GM12874 (cell line): Measurements from ENCODE around the gene AGER.

Experiments
- CTCF ChIP-seq: IDR thresholded peaks from 2 replicates; pipeline ENCODE4 v1.5.1; 2011; ENCODE audit warnings: low read depth, mild to moderate bottlenecking, control low read depth, low read length, moderate library complexity; ENCODE audit not compliant: insufficient read depth

AGER gene

GRCh38 chr6:32174416-32174815 is 9.6 kb downstream of the AGER start:
- no peak for TF ChIP-seq CTCF

- TF ChIP-seq CTCF: no peak
These were observed 10.9 kb downstream of the AGER start for GRCh38 chr6:32173051-32173727.

- TF ChIP-seq CTCF: no peak
These were observed 12.8 kb downstream of the AGER start for GRCh38 chr6:32171234-32171633.

GRCh38 chr6:32170294-32170693 is 13.8 kb downstream of the AGER start:
- no peak for TF ChIP-seq CTCF

- no peak for TF ChIP-seq CTCF
These were observed 15.1 kb downstream of the AGER start for GRCh38 chr6:32168807-32169591.

GRCh38 chr6:32168350-32168749 is 15.7 kb downstream of the AGER start:
- TF ChIP-seq CTCF: no peak

- TF ChIP-seq CTCF: no peak
These were observed 16.2 kb downstream of the AGER start for GRCh38 chr6:32167761-32168262.
